ENCODE data around the gene DGCR2.
"Not testable (repeated sequence)": the region's sequence is repeated elsewhere in the genome, so short reads cannot be mapped to it uniquely, and the experiment has no call there.

DGCR2 gene

DNA sequence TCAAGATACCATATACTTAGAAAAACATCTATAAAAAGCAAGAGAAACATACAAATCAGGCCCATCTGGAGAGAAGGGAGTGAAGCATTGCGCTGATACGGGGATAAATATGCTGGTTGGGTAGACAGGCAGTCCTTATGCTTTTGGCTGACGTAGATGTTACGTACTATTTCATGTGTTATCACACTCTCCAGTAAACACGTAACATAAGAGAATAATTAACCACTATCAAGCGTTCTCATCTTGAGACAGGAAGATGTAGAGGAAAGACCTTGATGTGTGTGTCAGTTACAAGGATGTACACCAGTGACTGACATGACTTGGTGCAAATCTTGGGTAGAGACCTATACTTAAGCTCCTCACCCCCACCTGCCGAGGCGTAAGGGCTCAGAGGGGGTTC is 99.5 kb downstream of the DGCR2 start:
- no peak overlapping the region for H3K4me3 ChIP-seq (ENCODE audit: low read depth, low read length)
- TF ChIP-seq, protein P1, sequence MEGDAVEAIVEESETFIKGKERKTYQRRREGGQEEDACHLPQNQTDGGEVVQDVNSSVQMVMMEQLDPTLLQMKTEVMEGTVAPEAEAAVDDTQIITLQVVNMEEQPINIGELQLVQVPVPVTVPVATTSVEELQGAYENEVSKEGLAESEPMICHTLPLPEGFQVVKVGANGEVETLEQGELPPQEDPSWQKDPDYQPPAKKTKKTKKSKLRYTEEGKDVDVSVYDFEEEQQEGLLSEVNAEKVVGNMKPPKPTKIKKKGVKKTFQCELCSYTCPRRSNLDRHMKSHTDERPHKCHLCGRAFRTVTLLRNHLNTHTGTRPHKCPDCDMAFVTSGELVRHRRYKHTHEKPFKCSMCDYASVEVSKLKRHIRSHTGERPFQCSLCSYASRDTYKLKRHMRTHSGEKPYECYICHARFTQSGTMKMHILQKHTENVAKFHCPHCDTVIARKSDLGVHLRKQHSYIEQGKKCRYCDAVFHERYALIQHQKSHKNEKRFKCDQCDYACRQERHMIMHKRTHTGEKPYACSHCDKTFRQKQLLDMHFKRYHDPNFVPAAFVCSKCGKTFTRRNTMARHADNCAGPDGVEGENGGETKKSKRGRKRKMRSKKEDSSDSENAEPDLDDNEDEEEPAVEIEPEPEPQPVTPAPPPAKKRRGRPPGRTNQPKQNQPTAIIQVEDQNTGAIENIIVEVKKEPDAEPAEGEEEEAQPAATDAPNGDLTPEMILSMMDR (IDR thresholded peaks at IDR 0.05; ENCODE audit: low read depth, low read length, missing control alignments), result no peak
- in situ Hi-C loops (cut with HindIII; ENCODE audit: low sequenced_read_pairs), result no loop called here
- DNase-seq (ENCODE audit: low read depth), result no peak

DNA sequence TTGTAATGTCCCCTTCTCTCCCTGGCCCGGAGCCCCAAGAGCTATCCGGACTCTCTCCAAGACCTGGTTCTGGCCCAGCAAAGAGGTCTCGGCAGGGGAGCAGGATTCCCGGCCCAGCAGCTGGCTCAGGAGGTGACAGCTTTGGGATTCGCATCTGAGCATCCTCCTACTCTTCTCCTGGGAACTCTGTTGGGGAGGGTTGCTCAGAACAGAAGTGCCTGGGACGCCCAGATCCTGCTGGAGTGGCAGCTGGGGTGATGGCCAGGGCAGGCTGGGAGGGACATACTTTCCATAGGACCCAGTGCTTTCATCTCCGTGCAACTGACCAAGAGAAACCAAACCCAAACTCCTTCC is 102.6 kb downstream of the DGCR2 start:
- in situ Hi-C loops (cut with HindIII; ENCODE audit: low sequenced_read_pairs), result no loop called here
- H3K4me3 ChIP-seq (ENCODE audit: low read depth, low read length), result no peak overlapping the region
- TF ChIP-seq, protein P1 (IDR thresholded peaks at IDR 0.05; ENCODE audit: low read depth, low read length, missing control alignments), result no peak
- no peak for DNase-seq (ENCODE audit: low read depth)

DNA sequence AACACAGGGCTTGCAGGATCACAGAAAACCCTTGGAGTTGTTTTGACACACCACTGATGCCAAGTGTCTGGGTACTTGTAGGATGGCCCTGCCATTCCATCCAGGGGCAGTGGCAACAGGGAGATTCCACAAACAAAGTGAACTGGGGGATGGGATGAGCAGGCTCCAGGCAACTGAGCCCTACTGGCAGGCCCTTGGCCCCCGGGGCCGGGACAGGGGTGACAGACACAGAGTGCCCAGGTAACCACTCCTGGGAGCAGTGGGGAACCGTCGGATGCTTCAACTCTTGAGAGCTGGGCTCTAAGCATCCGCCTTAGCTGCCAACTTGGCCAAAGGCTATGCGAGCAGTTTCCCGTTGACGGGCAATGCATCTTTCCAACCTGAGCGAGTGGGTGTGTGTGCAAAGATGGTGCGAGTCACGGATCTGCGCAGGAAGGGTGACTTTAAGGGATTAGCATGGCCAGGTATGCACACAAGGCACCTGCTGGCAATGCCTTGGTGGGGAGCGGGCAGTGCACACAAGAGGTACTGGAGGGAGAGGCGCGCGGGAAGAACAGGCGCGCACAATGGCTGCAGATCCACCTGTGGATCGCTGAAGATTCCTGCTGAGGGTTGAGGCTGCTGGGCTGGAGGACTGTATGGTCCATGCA is 103.1 kb downstream of the DGCR2 start:
- DNase-seq (ENCODE audit: low read depth), result no peak
- TF ChIP-seq, protein P1 (IDR thresholded peaks at IDR 0.05; ENCODE audit: low read depth, low read length, missing control alignments), result no peak
- H3K4me3 ChIP-seq (ENCODE audit: low read depth, low read length), result no peak overlapping the region
- in situ Hi-C loops (cut with HindIII; ENCODE audit: low sequenced_read_pairs), result no loop called here

DNA sequence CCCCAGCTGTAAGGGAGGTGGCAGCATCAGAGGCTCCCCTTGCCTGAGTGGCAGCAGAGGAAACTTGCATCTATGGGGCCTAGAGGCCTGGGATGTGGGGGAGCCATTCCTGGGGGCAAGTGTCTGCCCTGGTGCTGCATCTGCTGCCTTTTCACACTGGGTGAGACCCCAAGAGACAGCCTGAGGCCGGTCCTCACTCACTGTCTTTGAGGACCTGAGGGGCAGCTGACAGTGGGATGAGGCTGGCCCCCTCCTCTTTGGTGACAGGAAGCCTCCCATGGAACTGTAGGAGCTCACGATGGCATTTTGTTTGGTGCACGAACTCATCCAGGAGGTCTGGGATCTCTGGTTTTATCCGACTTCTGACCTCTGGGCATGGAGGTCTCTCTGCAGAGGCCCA is 104.0 kb downstream of the DGCR2 start:
- in situ Hi-C loops (cut with HindIII; ENCODE audit: low sequenced_read_pairs), result no loop called here
- TF ChIP-seq, protein P1 (IDR thresholded peaks at IDR 0.05; ENCODE audit: low read depth, low read length, missing control alignments), result no peak
- H3K4me3 ChIP-seq (ENCODE audit: low read depth, low read length), result no peak overlapping the region
- no peak for DNase-seq (ENCODE audit: low read depth)

DNA sequence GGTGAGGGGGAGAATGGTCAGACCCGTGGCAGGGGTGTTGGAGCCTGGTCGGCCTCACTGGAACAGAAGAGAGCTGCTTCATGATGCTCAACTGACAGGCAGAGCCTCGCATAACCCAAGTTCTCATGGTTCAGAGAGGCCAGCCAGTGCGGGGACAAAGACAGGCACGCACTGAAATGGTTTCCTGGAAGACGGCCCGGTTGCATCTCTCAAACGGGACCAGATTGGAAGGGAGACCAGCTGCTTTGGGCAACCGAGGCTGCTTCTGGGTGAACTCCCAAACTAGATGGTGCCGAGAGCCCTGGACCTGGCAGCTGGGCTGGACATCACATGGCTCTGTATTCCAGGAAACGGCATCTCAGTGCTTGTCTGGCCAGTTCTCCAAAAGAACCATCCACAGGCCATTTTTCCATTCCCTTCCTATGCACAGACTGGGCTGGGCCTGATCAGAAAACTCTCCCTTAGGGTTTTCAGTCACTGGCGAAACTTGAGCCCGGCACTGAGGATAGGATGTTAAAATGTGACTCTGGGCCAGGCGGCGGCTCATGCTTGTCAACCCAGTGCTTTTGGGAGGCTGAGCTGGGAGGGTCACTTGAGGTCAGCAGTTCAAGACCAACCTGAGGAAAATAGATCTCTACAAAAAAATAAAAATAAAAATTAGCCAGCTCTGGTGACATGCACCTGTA is 106.0 kb downstream of the DGCR2 start:
- DNase-seq (ENCODE audit: low read depth), result no peak
- in situ Hi-C loops (cut with HindIII; ENCODE audit: low sequenced_read_pairs), result no loop called here
- TF ChIP-seq, protein P1 (IDR thresholded peaks at IDR 0.05; ENCODE audit: low read depth, low read length, missing control alignments), result no peak
- H3K4me3 ChIP-seq (ENCODE audit: low read depth, low read length), result no peak overlapping the region

DNA sequence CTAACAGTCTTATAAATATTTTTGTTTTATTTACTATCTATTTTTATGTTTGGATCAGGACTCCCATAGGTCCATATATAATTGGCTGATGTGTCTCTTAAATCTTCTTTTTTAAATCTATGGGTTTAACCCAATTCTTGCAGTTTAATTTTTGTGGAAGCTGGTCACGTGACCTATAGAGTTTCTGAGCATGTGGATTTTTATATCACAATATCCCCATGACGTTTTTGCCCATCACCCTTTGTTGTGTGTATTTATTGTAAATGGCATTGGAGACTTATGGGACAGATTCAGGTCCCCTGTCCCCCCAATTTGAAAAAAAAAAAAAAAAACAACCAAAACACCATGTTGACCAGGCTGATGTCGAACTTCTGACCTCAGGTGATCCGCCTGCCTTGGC is 107.3 kb downstream of the DGCR2 start:
- TF ChIP-seq, protein P1 (IDR thresholded peaks at IDR 0.05; ENCODE audit: low read depth, low read length, missing control alignments), result no peak
- DNase-seq (ENCODE audit: low read depth), result no peak
- in situ Hi-C loops (cut with HindIII; ENCODE audit: low sequenced_read_pairs), result no loop called here
- H3K4me3 ChIP-seq (ENCODE audit: low read depth, low read length), result no peak overlapping the region

DNA sequence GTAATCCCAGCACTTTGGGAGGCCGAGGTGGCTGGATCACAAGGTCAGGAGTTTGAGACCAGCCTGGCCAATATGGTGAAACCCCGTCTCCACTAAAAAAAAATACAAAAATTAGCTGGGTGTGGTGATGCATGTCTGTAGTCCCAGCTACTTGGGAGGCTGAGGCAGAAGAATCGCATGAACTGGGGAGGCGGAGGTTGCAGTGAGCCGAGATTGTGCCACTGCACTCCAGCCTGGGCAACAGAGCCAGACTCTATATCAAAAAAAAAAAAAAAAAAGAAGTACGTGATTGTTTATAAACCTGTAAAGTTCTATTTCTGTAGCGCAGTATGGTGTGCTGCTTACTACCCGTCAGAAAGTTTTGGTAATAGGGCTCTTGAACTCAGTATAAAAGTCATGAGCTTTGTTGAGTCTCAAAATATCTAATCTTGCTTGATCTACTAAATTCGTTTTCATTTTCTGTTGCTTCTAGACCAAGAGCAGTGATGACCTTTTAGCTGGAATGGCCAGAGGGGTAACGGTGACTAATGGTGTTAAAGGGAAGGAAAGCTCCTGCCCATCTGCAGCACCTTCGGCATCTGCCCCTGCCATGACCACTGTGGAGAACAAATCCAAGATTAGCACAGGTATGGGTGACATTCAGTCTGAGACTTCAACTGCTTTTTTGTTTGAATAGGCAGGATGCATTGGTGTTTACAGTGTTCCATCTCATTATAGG is 108.2 kb downstream of the DGCR2 start:
- in situ Hi-C loops (cut with HindIII; ENCODE audit: low sequenced_read_pairs); H3K4me3 ChIP-seq (ENCODE audit: low read depth, low read length): not testable (repeated sequence)

DNA sequence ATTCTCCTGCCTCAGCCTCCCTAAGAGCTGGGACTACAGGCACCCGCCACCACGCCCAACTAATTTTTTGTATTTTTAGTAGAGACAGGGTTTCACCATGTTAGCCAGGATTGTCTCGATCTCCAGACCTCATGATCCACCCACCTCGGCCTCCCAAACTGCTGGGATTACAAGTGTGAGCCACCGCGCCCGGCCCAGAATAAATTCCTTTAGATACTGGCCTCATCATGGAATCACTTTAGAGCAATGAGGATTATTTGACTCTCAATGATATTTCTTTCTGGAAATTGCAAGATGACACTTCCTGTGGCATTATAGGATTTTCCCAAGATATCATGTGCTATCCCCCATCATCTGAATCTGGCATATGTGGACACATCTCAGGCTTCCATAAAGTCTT is 108.8 kb downstream of the DGCR2 start:
- in situ Hi-C loops (cut with HindIII; ENCODE audit: low sequenced_read_pairs); DNase-seq (ENCODE audit: low read depth): not testable (repeated sequence)

More for the DNA sequence above, 108.2 kb downstream of the DGCR2 start:
- DNase-seq (ENCODE audit: low read depth), result not testable (repeated sequence)

More for the DNA sequence above, 108.8 kb downstream of the DGCR2 start:
- not testable (repeated sequence) for H3K4me3 ChIP-seq (ENCODE audit: low read depth, low read length)

Measured in astrocyte of the cerebellum (primary cell).